Chondrocyte (in vitro differentiated cells): ENCODE data around the gene LRPAP1. TPM values are rescaled to one million over a fixed set of nuclear protein-coding genes. Genes with fewer than 3 reads are reported as not detected.

Experiments used
- DNase-seq: peaks from one replicate; pipeline ENCODE4 v3.0.0; 2021; ENCODE audit warnings: mixed read lengths, low spot score
- H3K27ac Mint-ChIP-seq: one replicate; pipeline ENCODE4 v1.8.0; 2021; ENCODE audit warnings: mild to moderate bottlenecking, moderate library complexity, mixed read lengths; ENCODE audit not compliant: unreplicated experiment
- H3K27me3 Mint-ChIP-seq: 2 replicates; pipeline ENCODE4 v1.8.0; 2021; ENCODE audit warnings: low read depth, mixed read lengths
- H3K36me3 Mint-ChIP-seq: 2 replicates; pipeline ENCODE4 v1.8.0; 2021; ENCODE audit warnings: low read depth, mixed read lengths
- H3K4me1 Mint-ChIP-seq: 2 replicates; pipeline ENCODE4 v1.8.0; 2021; ENCODE audit warnings: low read depth, mild to moderate bottlenecking, mixed read lengths
- H3K4me3 Mint-ChIP-seq: one replicate; pipeline ENCODE4 v1.8.0; 2021; ENCODE audit warnings: mild to moderate bottlenecking, moderate library complexity, mixed read lengths; ENCODE audit not compliant: unreplicated experiment
- H3K9me3 Mint-ChIP-seq: 2 replicates; pipeline ENCODE4 v1.8.0; 2021; ENCODE audit warnings: low read depth, mixed read lengths
- CTCF ChIP-seq: fragments of 200-600 bp; sonication (generic); IDR thresholded peaks from 2 replicates; pipeline ENCODE4 v1.5.0; 2021; ENCODE audit warnings: antibody characterized with exemption, mild to moderate bottlenecking, moderate library complexity
- total RNA-seq: library from RNA; stranded (reverse); gene quantifications from 3 replicates; pipeline ENCODE4 v1.2.1, GENCODE V29; 2021

Gene LRPAP1
- total RNA-seq, 1 donor from 2014 or later: 135 TPM

GRCh38 chr4:3486541-3487540, 45.4 kb downstream of the LRPAP1 start:
- no peak for DNase-seq
- Mint-ChIP-seq H3K4me3 (no peak overlapping the region), H3K27me3 (peaks cover 11% of the 10 kb centered on the region), H3K9me3 (no peaks in the 10 kb centered on the region), H3K27ac (no peak overlapping the region), H3K36me3 (no peaks in the 10 kb centered on the region), H3K4me1 (peaks cover under 1% of the 10 kb centered on the region)
- no peak for TF ChIP-seq CTCF

GRCh38 chr4:3485886-3486540, 46.2 kb downstream of the LRPAP1 start:
- no peak for TF ChIP-seq CTCF
- Mint-ChIP-seq H3K4me1 (no peaks in the 10 kb centered on the region), H3K9me3 (no peaks in the 10 kb centered on the region), H3K27ac (no peak overlapping the region), H3K4me3 (no peak overlapping the region), H3K27me3 (peaks cover 4% of the 10 kb centered on the region), H3K36me3 (no peaks in the 10 kb centered on the region)
- no peak for DNase-seq

DNA sequence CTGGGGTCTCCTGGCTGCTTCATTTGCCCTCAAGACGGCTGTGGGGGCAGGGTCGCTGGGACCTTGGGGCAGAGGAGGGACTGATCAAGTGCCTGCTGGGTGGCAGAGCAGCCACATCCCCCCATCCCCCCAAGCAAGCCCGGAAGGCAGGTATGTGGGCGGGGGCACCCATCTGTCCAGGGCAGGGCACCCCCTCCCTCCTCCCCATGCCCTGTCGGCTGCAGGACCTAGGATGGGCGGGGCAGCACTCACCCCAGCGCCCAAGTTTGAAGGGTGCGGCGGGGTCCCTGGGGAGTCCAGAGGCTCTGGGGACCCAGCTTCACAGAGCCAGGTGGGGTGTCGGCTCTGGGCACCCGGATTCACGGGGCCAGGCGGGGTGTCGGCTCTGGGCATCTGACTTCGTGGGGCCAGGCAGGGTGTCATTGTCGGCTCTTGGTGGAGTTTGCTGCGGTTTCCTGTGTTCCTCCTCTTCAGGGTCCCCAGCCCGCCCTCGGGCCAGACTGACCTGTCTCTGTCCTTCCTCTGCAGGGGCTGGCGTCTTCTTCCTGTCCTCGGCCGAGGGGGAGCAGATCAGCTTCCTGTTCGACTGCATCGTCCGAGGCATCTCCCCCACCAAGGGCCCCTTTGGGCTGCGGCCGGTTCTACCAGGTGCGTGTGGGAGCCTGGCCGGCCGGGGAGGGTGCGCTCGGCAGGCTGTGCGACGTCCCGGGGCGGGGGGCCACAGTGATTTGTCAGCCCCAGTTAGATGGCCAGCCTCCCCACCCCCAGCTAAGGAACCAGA, 47.0 kb downstream of the LRPAP1 start:
- no peak overlapping the region for H3K4me3 Mint-ChIP-seq
- TF ChIP-seq CTCF: no peak
- DNase-seq: no peak
- H3K4me1 Mint-ChIP-seq: peaks cover 2% of the 10 kb centered on the region
- H3K36me3 Mint-ChIP-seq: no peaks in the 10 kb centered on the region
- H3K27me3 Mint-ChIP-seq: peaks cover 4% of the 10 kb centered on the region
- no peak overlapping the region for H3K27ac Mint-ChIP-seq
- no peaks in the 10 kb centered on the region for H3K9me3 Mint-ChIP-seq

DNA sequence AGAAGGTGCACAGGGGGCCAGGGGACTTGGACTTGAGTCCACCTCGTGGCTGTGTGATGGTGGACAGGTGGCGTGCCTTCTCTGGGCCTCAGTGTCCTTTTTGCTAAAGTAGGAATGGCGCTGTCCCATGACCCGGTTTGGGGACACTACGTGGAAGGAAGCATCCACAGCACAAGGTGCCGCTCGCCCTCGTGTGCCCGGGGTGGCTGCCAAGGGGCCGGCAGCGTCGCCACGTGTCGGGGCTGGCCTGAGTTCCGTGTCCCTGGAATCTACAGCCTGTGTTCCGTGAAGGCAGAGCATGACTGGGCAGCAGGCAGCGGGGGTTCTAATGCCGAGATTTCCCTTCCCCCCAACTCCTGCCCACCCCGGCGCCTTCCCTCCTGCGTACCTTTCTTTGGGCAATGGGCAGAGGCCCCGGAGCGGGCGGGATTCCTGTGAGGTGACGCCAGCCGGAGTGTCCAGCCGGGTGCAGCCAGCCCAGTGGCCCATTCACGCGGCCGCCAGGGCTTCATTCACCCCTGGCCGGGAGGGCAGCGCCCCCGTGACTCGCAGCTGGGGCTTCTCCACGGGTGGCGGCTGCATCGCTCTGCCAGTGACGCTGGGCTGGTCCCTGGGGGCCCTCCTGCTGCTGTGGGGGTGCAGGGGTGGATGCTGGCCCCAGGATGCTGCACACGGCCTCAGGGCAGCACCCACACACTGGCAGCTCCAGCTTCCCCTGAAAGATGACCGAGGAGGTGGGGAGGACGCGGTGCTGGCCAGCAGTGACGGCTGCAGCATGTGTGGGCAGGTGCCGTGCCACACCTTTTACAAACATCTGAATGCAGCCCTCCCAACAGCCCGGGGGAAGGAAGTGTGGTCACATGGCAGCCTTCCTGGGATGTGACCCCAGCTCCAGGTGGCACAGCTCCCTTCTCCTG, 47.9 kb downstream of the LRPAP1 start:
- TF ChIP-seq CTCF: no peak
- Mint-ChIP-seq H3K27ac (no peak overlapping the region), H3K27me3 (peaks cover 4% of the 10 kb centered on the region), H3K36me3 (no peaks in the 10 kb centered on the region), H3K4me1 (peaks cover 2% of the 10 kb centered on the region), H3K4me3 (no peak overlapping the region), H3K9me3 (no peaks in the 10 kb centered on the region)
- no peak for DNase-seq
